Measurements from ENCODE around the gene RTN1. TPM values are rescaled to one million over a fixed set of nuclear protein-coding genes. Genes with fewer than 3 reads are reported as not detected.

The RTN1 gene
- total and polyA plus RNA-seq, 2 experiments from 2014 or later: 4.2 to 4.3 TPM

DNA sequence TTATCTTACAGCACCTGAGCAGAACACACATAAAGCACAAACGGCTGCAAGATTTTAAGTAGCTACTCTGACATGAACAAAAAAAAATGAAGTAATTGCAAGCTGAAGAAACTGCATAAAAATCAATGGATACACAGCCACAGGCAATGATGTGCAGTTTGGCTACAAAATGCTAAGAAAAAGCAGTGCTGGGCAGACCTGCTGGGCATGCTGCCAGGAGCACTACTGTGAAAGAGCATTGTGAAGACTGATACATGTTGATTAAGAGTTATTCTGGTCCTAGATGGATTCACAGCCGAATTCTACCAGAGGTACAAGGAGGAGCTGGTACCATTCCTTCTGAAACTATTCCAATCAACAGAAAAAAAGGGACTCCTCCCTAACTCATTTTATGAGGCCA, 20.1 kb upstream of the RTN1 start (continued):
- TF ChIP-seq, protein P1, sequence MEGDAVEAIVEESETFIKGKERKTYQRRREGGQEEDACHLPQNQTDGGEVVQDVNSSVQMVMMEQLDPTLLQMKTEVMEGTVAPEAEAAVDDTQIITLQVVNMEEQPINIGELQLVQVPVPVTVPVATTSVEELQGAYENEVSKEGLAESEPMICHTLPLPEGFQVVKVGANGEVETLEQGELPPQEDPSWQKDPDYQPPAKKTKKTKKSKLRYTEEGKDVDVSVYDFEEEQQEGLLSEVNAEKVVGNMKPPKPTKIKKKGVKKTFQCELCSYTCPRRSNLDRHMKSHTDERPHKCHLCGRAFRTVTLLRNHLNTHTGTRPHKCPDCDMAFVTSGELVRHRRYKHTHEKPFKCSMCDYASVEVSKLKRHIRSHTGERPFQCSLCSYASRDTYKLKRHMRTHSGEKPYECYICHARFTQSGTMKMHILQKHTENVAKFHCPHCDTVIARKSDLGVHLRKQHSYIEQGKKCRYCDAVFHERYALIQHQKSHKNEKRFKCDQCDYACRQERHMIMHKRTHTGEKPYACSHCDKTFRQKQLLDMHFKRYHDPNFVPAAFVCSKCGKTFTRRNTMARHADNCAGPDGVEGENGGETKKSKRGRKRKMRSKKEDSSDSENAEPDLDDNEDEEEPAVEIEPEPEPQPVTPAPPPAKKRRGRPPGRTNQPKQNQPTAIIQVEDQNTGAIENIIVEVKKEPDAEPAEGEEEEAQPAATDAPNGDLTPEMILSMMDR (conservative IDR thresholded peaks at IDR 0.05; ENCODE audit: low read depth in 2 of 2): no peak
- TF ChIP-seq EZH2phosphoT487 (IDR thresholded peaks at IDR 0.05; ENCODE audit: unreplicated experiment): no peak
- no peak for TF ChIP-seq JUNB (IDR thresholded peaks at IDR 0.05; ENCODE audit: unreplicated experiment)
- TF ChIP-seq, protein P2, sequence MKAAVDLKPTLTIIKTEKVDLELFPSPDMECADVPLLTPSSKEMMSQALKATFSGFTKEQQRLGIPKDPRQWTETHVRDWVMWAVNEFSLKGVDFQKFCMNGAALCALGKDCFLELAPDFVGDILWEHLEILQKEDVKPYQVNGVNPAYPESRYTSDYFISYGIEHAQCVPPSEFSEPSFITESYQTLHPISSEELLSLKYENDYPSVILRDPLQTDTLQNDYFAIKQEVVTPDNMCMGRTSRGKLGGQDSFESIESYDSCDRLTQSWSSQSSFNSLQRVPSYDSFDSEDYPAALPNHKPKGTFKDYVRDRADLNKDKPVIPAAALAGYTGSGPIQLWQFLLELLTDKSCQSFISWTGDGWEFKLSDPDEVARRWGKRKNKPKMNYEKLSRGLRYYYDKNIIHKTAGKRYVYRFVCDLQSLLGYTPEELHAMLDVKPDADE (IDR thresholded peaks at IDR 0.05): no peak

DNA sequence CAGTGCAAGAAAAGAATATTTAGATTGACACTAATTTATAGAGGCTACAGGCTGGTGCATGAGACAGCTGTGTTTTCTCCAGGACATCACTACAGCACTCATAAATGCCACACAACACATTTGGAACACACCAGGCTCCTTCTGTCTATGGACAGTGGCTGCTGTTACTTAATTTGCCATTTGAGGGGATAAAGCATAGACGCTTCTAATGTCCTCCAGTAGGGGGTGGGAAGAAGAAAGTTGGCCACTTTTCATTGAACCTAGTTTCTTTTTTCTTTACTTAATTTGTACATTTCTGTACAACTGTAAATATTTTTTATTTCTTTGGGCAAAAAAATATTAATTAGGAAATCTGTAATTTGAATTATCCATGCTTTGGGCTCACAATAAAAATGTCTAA, 12.4 kb upstream of the RTN1 start:
- H3K27me3 Mint-ChIP-seq (ENCODE audit: insufficient read depth, low read depth, poor library complexity): peaks cover 4% of the 10 kb centered on the region
- H3K4me2 ChIP-seq: no peak overlapping the region
- no peak overlapping the region for H2AFZ ChIP-seq
- H4K20me1 ChIP-seq (replicated peaks; ENCODE audit: insufficient read depth): no peaks in the 10 kb centered on the region
- H3K27ac ChIP-seq (ENCODE audit: low read depth): no peak overlapping the region
- H3F3A ChIP-seq (replicated peaks; ENCODE audit: low read depth): no peaks in the 10 kb centered on the region
- H3K9me3 Mint-ChIP-seq: no peaks in the 10 kb centered on the region
- no peaks in the 10 kb centered on the region for H3K9me2 ChIP-seq (ENCODE audit: insufficient read depth)
- H3K4me1 ChIP-seq (ENCODE audit: insufficient read depth): no peaks in the 10 kb centered on the region
- no peak for TF ChIP-seq ZNF331 (CRISPR knock-in tag; IDR thresholded peaks at IDR 0.05; ENCODE audit: low read depth)
- TF ChIP-seq, protein P1 (conservative IDR thresholded peaks at IDR 0.05; ENCODE audit: low read depth in 2 of 2): peak in 1 of 2 experiments; percentile 71; a peak in 3 of 4 replicates
- no peak overlapping the region for H3K4me3 ChIP-seq
- H3K36me3 ChIP-seq (ENCODE audit: insufficient read depth): no peaks in the 10 kb centered on the region
- no peaks in the 10 kb centered on the region for H3K4me1 Mint-ChIP-seq
- no peaks in the 10 kb centered on the region for H3K79me2 ChIP-seq (replicated peaks; ENCODE audit: insufficient read depth)
- ATAC-seq (peak; percentile 65), DNase-seq (ENCODE audit: low spot score) (peak; percentile 58)
- H3K27me3 ChIP-seq (ENCODE audit: insufficient read depth): no peaks in the 10 kb centered on the region
- H3K36me3 Mint-ChIP-seq (ENCODE audit: low read depth): no peaks in the 10 kb centered on the region
- no peak overlapping the region for H3K27ac Mint-ChIP-seq
- H3K4me3 Mint-ChIP-seq: no peak overlapping the region

DNA sequence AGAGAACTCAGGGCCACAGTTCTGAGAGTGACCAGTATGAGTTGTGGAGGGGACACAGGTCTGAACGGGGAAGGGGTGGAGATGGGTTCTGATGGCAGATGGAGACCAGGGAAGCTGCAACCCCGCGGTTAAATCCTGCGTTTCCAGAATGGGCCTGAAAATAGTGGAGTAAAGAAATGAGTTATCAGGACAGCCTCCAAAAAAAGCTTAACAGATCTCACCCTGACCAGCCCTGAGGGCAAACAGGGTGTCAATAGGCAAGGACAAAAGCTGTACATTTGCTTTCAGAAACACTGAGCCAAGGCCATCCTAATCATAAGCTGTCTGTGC, 555 bp upstream of the RTN1 start:
- Histone ChIP-seq H3K36me3 (ENCODE audit: insufficient read depth) (no peaks in the 10 kb centered on the region), H3K4me1 (ENCODE audit: insufficient read depth) (peaks cover 7% of the 10 kb centered on the region; the same call in 1 of the 2 replicates), H3K9me2 (ENCODE audit: insufficient read depth) (no peaks in the 10 kb centered on the region), H4K20me1 (replicated peaks; ENCODE audit: insufficient read depth) (no peaks in the 10 kb centered on the region), H3K27me3 (ENCODE audit: insufficient read depth) (peaks cover 58% of the 10 kb centered on the region), H2AFZ (peak overlapping the region; percentile 100), H3K27ac (ENCODE audit: low read depth) (no peak overlapping the region), H3K79me2 (replicated peaks; ENCODE audit: insufficient read depth) (no peaks in the 10 kb centered on the region), H3F3A (replicated peaks; ENCODE audit: low read depth) (no peaks in the 10 kb centered on the region), H3K4me3 (peak overlapping the region; percentile 78), H3K4me2 (peak overlapping the region; percentile 95)
- Mint-ChIP-seq H3K9me3 (no peaks in the 10 kb centered on the region; the same call in 2 of the 3 replicates), H3K4me3 (peak overlapping the region; percentile 91), H3K27ac (no peak overlapping the region), H3K36me3 (ENCODE audit: low read depth) (no peaks in the 10 kb centered on the region), H3K4me1 (peaks cover 12% of the 10 kb centered on the region), H3K27me3 (ENCODE audit: insufficient read depth, low read depth, poor library complexity) (peaks cover 32% of the 10 kb centered on the region)
- ATAC-seq (no peak), DNase-seq (ENCODE audit: low spot score) (no peak)
- no peak for TF ChIP-seq ZNF331 (CRISPR knock-in tag; IDR thresholded peaks at IDR 0.05; ENCODE audit: low read depth)
- TF ChIP-seq, protein P2 (IDR thresholded peaks at IDR 0.05): no peak
- TF ChIP-seq, protein P3, sequence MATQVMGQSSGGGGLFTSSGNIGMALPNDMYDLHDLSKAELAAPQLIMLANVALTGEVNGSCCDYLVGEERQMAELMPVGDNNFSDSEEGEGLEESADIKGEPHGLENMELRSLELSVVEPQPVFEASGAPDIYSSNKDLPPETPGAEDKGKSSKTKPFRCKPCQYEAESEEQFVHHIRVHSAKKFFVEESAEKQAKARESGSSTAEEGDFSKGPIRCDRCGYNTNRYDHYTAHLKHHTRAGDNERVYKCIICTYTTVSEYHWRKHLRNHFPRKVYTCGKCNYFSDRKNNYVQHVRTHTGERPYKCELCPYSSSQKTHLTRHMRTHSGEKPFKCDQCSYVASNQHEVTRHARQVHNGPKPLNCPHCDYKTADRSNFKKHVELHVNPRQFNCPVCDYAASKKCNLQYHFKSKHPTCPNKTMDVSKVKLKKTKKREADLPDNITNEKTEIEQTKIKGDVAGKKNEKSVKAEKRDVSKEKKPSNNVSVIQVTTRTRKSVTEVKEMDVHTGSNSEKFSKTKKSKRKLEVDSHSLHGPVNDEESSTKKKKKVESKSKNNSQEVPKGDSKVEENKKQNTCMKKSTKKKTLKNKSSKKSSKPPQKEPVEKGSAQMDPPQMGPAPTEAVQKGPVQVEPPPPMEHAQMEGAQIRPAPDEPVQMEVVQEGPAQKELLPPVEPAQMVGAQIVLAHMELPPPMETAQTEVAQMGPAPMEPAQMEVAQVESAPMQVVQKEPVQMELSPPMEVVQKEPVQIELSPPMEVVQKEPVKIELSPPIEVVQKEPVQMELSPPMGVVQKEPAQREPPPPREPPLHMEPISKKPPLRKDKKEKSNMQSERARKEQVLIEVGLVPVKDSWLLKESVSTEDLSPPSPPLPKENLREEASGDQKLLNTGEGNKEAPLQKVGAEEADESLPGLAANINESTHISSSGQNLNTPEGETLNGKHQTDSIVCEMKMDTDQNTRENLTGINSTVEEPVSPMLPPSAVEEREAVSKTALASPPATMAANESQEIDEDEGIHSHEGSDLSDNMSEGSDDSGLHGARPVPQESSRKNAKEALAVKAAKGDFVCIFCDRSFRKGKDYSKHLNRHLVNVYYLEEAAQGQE (IDR thresholded peaks at IDR 0.05; ENCODE audit: unreplicated experiment): no peak
- no peak for TF ChIP-seq JUNB (IDR thresholded peaks at IDR 0.05; ENCODE audit: unreplicated experiment)
- TF ChIP-seq NANOG (IDR thresholded peaks at IDR 0.05; ENCODE audit: borderline replicate concordance): no peak
- TF ChIP-seq STAT1 (IDR thresholded peaks at IDR 0.05; ENCODE audit: unreplicated experiment): no peak
- no peak for TF ChIP-seq EZH2 (IDR thresholded peaks at IDR 0.05; ENCODE audit: low read depth, unreplicated experiment)
- TF ChIP-seq, protein P1 (conservative IDR thresholded peaks at IDR 0.05; ENCODE audit: low read depth in 2 of 2): no peak
